C4-2B (cell line): ENCODE results near the gene INO80C.

Experiments
- H3K27ac ChIP-seq: fragments of 450-650 bp; 2 replicates; pipeline ENCODE4 v1.5.1; 2017
- CTCF ChIP-seq: fragments of 450-650 bp; conservative IDR thresholded peaks from 2 replicates; pipeline ENCODE4 v1.5.1; 2017; ENCODE audit warnings: mild to moderate bottlenecking
- ZFX ChIP-seq: fragments of 450-650 bp; IDR thresholded peaks from 2 replicates; pipeline ENCODE4 v1.6.1; 2017

Gene INO80C

GRCh38 chr18:35507192-35507591, 9.4 kb upstream of the INO80C start:
- TF ChIP-seq ZFX, result no peak
- no peak for TF ChIP-seq CTCF
- H3K27ac ChIP-seq, result no peak overlapping the region

GRCh38 chr18:35506024-35506712, 8.4 kb upstream of the INO80C start:
- no peak overlapping the region for H3K27ac ChIP-seq
- TF ChIP-seq ZFX, result no peak
- TF ChIP-seq CTCF, result no peak

- TF ChIP-seq ZFX (no peak), CTCF (no peak)
- no peak overlapping the region for H3K27ac ChIP-seq
Observed at GRCh38 chr18:35504996-35505395, 7.2 kb upstream of the INO80C start.

GRCh38 chr18:35502052-35502451, 4.3 kb upstream of the INO80C start:
- H3K27ac ChIP-seq, result no peak overlapping the region
- TF ChIP-seq ZFX, result no peak
- TF ChIP-seq CTCF, result no peak

GRCh38 chr18:35501369-35501768, 3.6 kb upstream of the INO80C start:
- TF ChIP-seq CTCF (no peak), ZFX (no peak)
- no peak overlapping the region for H3K27ac ChIP-seq

- TF ChIP-seq ZFX (no peak), CTCF (no peak)
- H3K27ac ChIP-seq, result no peak overlapping the region
Observed at GRCh38 chr18:35500113-35500512, 2.4 kb upstream of the INO80C start.

- TF ChIP-seq CTCF (no peak), ZFX (no peak)
- peak overlapping the region; percentile 86 for H3K27ac ChIP-seq
Observed at GRCh38 chr18:35497027-35497369, 762 bp downstream of the INO80C start.
